ENCODE data around the gene BST2.

DNA sequence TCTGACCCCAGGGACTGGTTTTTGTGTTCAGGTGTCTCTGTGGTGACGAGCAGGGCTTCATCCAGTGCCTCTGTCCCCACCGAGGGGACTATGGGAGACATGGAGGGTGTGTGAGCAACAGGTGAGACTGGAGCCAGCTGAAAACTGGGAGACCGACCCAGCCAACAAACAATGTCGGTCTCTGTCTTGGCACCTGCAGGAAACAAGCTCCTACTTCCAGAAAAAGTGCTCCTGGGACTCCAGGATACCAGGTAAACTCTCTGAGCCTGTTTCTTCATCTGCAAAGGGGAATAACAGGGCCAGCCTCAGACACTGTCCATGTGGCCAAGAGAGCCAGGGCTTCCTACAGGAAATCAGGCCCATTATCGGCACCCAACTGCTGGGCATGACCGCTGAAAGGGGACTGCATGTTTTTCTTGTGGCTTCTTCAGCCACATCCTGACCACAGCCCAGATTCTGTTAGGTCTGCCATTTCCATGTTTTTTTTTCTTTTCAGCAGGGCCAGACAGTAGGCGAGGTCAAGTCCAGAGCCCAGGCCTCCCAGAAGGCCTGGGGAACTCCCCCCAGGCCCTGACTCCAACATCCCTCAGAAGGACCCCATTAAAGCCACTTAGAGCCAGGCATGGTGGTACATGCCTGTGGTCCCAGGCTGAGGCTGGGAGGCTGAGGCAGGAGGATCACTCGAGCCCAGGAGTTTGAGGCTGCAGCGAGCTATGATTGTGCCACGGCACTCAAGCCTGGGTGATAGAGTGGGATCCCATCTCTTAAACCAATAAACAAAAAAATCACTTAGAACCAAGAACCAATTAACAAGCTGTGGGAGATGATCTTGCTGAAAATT, 836 bp upstream of the BST2 start:
- no peak for TF ChIP-seq JUND (IDR thresholded peaks at IDR 0.05)
- TF ChIP-seq GABPA (IDR thresholded peaks at IDR 0.05 in 1 of 2, conservative IDR thresholded peaks at IDR 0.05 in 1 of 2), result no peak
- TF ChIP-seq, protein P1, sequence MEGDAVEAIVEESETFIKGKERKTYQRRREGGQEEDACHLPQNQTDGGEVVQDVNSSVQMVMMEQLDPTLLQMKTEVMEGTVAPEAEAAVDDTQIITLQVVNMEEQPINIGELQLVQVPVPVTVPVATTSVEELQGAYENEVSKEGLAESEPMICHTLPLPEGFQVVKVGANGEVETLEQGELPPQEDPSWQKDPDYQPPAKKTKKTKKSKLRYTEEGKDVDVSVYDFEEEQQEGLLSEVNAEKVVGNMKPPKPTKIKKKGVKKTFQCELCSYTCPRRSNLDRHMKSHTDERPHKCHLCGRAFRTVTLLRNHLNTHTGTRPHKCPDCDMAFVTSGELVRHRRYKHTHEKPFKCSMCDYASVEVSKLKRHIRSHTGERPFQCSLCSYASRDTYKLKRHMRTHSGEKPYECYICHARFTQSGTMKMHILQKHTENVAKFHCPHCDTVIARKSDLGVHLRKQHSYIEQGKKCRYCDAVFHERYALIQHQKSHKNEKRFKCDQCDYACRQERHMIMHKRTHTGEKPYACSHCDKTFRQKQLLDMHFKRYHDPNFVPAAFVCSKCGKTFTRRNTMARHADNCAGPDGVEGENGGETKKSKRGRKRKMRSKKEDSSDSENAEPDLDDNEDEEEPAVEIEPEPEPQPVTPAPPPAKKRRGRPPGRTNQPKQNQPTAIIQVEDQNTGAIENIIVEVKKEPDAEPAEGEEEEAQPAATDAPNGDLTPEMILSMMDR (IDR thresholded peaks at IDR 0.05; ENCODE audit: low read depth, low read length, missing input control), result no peak
- no peak for TF ChIP-seq SP1 (IDR thresholded peaks at IDR 0.05)
- TF ChIP-seq, protein P2, sequence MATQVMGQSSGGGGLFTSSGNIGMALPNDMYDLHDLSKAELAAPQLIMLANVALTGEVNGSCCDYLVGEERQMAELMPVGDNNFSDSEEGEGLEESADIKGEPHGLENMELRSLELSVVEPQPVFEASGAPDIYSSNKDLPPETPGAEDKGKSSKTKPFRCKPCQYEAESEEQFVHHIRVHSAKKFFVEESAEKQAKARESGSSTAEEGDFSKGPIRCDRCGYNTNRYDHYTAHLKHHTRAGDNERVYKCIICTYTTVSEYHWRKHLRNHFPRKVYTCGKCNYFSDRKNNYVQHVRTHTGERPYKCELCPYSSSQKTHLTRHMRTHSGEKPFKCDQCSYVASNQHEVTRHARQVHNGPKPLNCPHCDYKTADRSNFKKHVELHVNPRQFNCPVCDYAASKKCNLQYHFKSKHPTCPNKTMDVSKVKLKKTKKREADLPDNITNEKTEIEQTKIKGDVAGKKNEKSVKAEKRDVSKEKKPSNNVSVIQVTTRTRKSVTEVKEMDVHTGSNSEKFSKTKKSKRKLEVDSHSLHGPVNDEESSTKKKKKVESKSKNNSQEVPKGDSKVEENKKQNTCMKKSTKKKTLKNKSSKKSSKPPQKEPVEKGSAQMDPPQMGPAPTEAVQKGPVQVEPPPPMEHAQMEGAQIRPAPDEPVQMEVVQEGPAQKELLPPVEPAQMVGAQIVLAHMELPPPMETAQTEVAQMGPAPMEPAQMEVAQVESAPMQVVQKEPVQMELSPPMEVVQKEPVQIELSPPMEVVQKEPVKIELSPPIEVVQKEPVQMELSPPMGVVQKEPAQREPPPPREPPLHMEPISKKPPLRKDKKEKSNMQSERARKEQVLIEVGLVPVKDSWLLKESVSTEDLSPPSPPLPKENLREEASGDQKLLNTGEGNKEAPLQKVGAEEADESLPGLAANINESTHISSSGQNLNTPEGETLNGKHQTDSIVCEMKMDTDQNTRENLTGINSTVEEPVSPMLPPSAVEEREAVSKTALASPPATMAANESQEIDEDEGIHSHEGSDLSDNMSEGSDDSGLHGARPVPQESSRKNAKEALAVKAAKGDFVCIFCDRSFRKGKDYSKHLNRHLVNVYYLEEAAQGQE (IDR thresholded peaks at IDR 0.05), result no peak
- no peak for TF ChIP-seq EGR1 (IDR thresholded peaks at IDR 0.05; ENCODE audit: low read depth in 2 of 2)
- TF ChIP-seq TAF1 (conservative IDR thresholded peaks at IDR 0.05), result no peak
- TF ChIP-seq RXRA (IDR thresholded peaks at IDR 0.05), result no peak

Data from liver (tissue), 3 donors.